Activated T-cell treated with anti-CD3 and anti-CD28 coated beads, Interleukin-2, amount 50 U/mL, for 4 hours (primary cell): ENCODE results near the gene APBA1. TPM values are rescaled to one million over a fixed set of nuclear protein-coding genes. Genes with fewer than 3 reads are reported as not detected.
A peak's percentile ranks its signal among the peaks of the same experiment; 100 is the strongest.
"Not testable (repeated sequence)": the region's sequence is repeated elsewhere in the genome, so short reads cannot be mapped to it uniquely, and the experiment has no call there.

Experiments
- ATAC-seq, 2 donors: fragments of 200-7000 bp; cut with Tn5 transposase; one replicate each; pipeline ENCODE4 v1.10.0; 2021
- DNase-seq: peaks from one replicate; pipeline ENCODE4 v3.0.0-alpha.2; 2020
- H3K27me3 Mint-ChIP-seq: one replicate; pipeline ENCODE4 v1.8.0; 2021; ENCODE audit warnings: low read depth, mixed read lengths
- H3K36me3 Mint-ChIP-seq: one replicate; pipeline ENCODE4 v1.8.0; 2022; ENCODE audit warnings: mixed read lengths; ENCODE audit not compliant: insufficient read depth
- H3K4me1 Mint-ChIP-seq: one replicate; pipeline ENCODE4 v1.8.0; 2021; ENCODE audit warnings: low read depth, mixed read lengths
- H3K4me3 Mint-ChIP-seq: one replicate; pipeline ENCODE4 v1.8.0; 2021; ENCODE audit warnings: mild to moderate bottlenecking, moderate library complexity, mixed read lengths
- H3K9me3 Mint-ChIP-seq: one replicate; pipeline ENCODE4 v1.8.0; 2021; ENCODE audit warnings: mixed read lengths
- total RNA-seq, 3 donors: library from RNA; stranded (reverse); gene quantifications; one replicate each; pipeline ENCODE4 v1.2.1, GENCODE V29; 2021

Gene APBA1
- total RNA-seq, 3 donors from 2014 or later = 0.05 to 0.11 (median 0.05) TPM

GRCh38 chr9:69421908-69422801 lies 250.0 kb downstream of the APBA1 start:
- Mint-ChIP-seq H3K4me3 (no peak overlapping the region), H3K9me3 (no peaks in the 10 kb centered on the region), H3K27me3 (peaks cover 7% of the 10 kb centered on the region), H3K36me3 (no peaks in the 10 kb centered on the region), H3K4me1 (peaks cover 1% of the 10 kb centered on the region)
- DNase-seq (peak; percentile 24), ATAC-seq (peak; percentile 55 to 61)

DNA sequence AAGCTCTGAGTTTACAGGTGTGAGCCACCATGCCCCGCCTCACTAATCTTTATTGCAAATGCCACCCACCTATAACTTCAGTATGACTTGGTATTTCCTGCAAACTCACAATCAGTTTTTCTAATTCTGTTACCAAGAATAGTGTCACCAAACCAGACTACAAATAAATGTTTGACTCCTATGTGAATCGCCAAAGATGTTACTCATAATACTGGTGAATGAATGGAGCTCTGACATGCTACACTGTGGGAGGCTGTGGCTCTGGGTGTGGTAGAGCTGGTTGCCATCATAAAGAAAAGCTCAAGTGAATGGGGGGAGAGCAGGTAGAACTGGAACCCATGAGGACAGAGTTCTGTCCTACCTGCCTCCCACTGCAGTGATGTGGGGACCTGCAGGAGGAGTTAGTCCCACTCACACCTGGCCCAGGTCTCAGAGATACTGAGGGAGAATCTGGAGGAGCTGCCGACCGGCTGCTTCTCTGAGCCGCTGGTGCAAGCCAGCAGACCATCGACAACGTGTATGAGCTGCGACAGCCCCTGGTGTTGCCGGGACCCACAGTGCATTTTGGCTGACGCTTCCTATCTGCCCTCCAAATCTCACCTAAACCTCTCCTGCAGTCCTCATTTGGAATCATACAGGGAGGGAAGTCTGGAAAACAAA lies 251.4 kb downstream of the APBA1 start:
- Mint-ChIP-seq H3K4me3 (no peak overlapping the region), H3K27me3 (peaks cover 7% of the 10 kb centered on the region), H3K4me1 (peaks cover 1% of the 10 kb centered on the region), H3K9me3 (no peaks in the 10 kb centered on the region), H3K36me3 (no peaks in the 10 kb centered on the region)
- no peak for DNase-seq
- ATAC-seq = peak; percentile 46 to 58

DNA sequence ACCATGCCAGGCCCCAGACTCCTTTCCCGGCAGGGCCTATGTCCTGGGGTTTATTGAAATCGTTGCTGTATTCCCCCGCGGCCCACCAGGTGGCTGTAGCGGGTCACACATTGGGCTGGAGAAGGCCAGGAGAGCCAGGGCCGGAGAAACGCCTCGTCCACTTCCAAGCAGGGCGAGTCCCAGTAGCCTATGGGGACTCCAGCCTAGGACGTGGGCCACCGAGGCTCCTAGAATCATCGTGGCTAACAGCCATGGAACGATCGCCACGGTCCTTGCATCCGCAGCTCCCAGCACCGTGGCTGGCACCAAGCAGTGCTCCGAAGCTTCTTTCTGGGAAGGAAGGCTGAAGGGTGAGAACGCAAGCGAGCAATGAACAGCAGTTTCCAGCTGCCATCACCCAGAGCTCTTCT lies 259.4 kb downstream of the APBA1 start:
- Mint-ChIP-seq H3K4me1 (no peaks in the 10 kb centered on the region), H3K4me3 (no peak overlapping the region), H3K36me3 (no peaks in the 10 kb centered on the region), H3K27me3 (peaks cover 4% of the 10 kb centered on the region), H3K9me3 (no peaks in the 10 kb centered on the region)
- ATAC-seq (no peak), DNase-seq (no peak)

GRCh38 chr9:69411931-69412740 lies 260.0 kb downstream of the APBA1 start:
- no peaks in the 10 kb centered on the region for H3K4me1 Mint-ChIP-seq
- ATAC-seq (no peak), DNase-seq (no peak)
- H3K9me3 Mint-ChIP-seq = no peaks in the 10 kb centered on the region
- H3K27me3 Mint-ChIP-seq = peaks cover 4% of the 10 kb centered on the region
- no peak overlapping the region for H3K4me3 Mint-ChIP-seq
- H3K36me3 Mint-ChIP-seq = no peaks in the 10 kb centered on the region

DNA sequence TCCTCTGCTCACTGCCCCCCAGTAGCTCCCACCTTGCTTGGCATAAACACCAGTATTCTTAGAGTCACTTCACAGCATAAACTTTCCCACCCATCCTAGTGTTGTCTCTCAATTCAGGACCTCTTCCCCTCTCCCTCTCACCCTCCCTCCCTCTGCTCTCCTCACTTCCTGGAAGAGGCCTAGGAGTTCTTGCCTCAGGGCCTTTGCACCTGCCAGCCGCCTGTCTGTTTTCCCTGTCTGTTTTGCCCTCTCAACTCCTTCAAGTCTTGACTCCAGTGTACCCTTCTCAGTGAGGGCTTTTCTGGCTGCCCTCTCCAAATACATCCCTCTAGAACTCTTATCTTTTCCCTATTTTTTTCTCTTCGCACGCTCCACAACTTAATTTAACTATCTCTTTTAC lies 260.9 kb downstream of the APBA1 start:
- no peak for DNase-seq
- no peak for ATAC-seq
- Mint-ChIP-seq H3K27me3 (peaks cover 4% of the 10 kb centered on the region), H3K4me3 (no peak overlapping the region), H3K4me1 (no peaks in the 10 kb centered on the region), H3K9me3 (no peaks in the 10 kb centered on the region), H3K36me3 (no peaks in the 10 kb centered on the region)

- H3K4me1 Mint-ChIP-seq, DNase-seq, ATAC-seq, H3K36me3 Mint-ChIP-seq, H3K4me3 Mint-ChIP-seq, H3K27me3 Mint-ChIP-seq, H3K9me3 Mint-ChIP-seq: not testable (repeated sequence)
These were observed 262.2 kb downstream of the APBA1 start for GRCh38 chr9:69409936-69410335.

DNA sequence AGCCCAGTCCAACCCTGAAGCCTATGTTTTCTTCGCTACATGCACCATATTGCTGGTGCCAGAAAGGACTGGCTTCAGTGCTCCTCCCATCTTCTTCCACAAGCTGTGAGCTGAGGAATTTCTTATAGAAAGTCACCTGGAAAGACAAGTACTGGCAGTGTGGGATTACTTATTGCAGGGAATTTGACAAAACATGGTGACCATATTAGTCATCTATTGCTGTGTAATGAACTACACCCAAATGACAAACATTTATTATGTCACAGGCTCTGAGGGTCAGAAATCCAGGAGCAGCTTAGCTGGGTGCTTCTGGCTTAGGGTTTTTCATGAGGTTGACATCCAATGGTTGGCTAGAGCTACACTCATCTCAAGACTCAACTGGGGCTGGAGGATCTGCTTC lies 271.7 kb downstream of the APBA1 start:
- Mint-ChIP-seq H3K36me3 (no peaks in the 10 kb centered on the region), H3K27me3 (peaks cover 6% of the 10 kb centered on the region), H3K4me1 (no peaks in the 10 kb centered on the region), H3K4me3 (no peak overlapping the region), H3K9me3 (no peaks in the 10 kb centered on the region)
- ATAC-seq (no peak), DNase-seq (no peak)

GRCh38 chr9:69397384-69398214 lies 274.6 kb downstream of the APBA1 start:
- H3K4me1 Mint-ChIP-seq = no peaks in the 10 kb centered on the region
- peaks cover 5% of the 10 kb centered on the region for H3K27me3 Mint-ChIP-seq
- ATAC-seq (no peak), DNase-seq (no peak)
- no peaks in the 10 kb centered on the region for H3K9me3 Mint-ChIP-seq
- no peak overlapping the region for H3K4me3 Mint-ChIP-seq
- no peaks in the 10 kb centered on the region for H3K36me3 Mint-ChIP-seq

- H3K4me1 Mint-ChIP-seq = no peaks in the 10 kb centered on the region
- no peak for DNase-seq
- no peaks in the 10 kb centered on the region for H3K9me3 Mint-ChIP-seq
- H3K4me3 Mint-ChIP-seq = no peak overlapping the region
- peaks cover 8% of the 10 kb centered on the region for H3K27me3 Mint-ChIP-seq
- no peaks in the 10 kb centered on the region for H3K36me3 Mint-ChIP-seq
- no peak for ATAC-seq
These were observed 275.4 kb downstream of the APBA1 start for GRCh38 chr9:69396759-69397158.

GRCh38 chr9:69395718-69396117 lies 276.5 kb downstream of the APBA1 start:
- no peak overlapping the region for H3K4me3 Mint-ChIP-seq
- H3K4me1 Mint-ChIP-seq = no peaks in the 10 kb centered on the region
- no peaks in the 10 kb centered on the region for H3K9me3 Mint-ChIP-seq
- H3K36me3 Mint-ChIP-seq = no peaks in the 10 kb centered on the region
- H3K27me3 Mint-ChIP-seq = peaks cover 8% of the 10 kb centered on the region
- DNase-seq (no peak), ATAC-seq (no peak)

DNA sequence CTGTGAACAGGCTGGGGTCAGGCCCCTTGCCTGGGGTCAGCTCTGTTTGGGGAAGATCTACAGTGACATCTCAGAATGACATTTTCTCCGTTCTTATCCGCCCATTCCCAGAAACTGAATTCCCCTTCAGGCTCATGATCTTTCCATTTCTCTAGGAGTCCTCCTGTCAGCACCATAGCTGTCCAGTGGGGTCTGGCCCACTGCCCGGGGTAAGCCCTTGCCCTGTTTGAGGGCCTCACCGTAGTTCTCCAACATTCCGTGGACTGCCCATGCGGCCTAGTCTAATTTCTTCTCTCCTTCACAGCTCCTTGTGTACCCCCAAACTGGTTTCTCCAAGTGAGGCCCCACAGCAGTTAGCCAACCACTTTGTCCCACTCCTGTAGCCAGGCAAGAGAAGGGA lies 278.7 kb downstream of the APBA1 start:
- Mint-ChIP-seq H3K9me3 (no peaks in the 10 kb centered on the region), H3K4me3 (no peak overlapping the region), H3K36me3 (no peaks in the 10 kb centered on the region), H3K4me1 (no peaks in the 10 kb centered on the region), H3K27me3 (peaks cover 12% of the 10 kb centered on the region)
- no peak for DNase-seq
- ATAC-seq = no peak

DNA sequence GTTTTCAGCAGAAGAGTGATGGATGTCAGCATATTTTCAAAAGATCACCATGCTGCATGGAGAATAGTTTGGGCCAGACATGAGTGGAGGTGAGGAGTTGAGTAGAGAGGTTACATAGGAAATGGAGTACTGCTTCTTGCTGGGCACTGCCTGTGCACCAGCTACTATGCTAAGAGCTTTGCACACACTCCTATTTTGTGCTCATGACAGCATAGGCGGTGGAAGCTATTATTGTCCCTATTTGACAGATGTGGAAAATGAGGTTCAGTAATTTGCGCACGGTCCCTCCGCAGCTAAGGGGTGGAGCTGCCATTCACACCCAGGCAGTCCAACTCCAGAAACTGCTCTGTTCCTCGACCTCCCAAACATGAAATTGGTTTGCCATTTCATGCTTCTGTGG lies 279.3 kb downstream of the APBA1 start:
- DNase-seq (no peak), ATAC-seq (no peak)
- Mint-ChIP-seq H3K36me3 (no peaks in the 10 kb centered on the region), H3K9me3 (no peaks in the 10 kb centered on the region), H3K27me3 (peaks cover 12% of the 10 kb centered on the region), H3K4me1 (no peaks in the 10 kb centered on the region), H3K4me3 (no peak overlapping the region)

DNA sequence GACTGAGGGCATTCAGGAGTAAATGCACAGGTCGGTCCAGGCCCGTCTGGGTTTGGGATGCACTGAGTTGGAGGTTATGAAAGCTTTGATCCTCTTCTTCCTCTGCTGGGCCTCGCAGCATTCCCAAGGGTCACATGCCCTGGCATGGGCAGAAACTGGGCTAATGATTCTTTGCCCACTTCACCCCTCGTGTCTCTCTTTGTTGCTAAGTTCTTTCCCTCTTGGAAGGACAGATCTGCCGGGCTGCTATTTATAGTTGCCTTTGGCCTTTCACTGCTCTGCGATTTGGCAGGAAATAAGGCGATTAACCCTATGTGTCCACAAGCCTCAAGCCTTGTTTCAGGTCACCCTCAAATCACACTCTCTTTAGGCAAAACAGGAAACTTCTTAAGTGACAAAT lies 280.2 kb downstream of the APBA1 start:
- Mint-ChIP-seq H3K27me3 (peaks cover 12% of the 10 kb centered on the region), H3K4me3 (no peak overlapping the region), H3K36me3 (no peaks in the 10 kb centered on the region), H3K9me3 (no peaks in the 10 kb centered on the region), H3K4me1 (no peaks in the 10 kb centered on the region)
- DNase-seq (no peak), ATAC-seq (no peak)

GRCh38 chr9:69391487-69391886 lies 280.7 kb downstream of the APBA1 start:
- no peak for ATAC-seq
- no peak for DNase-seq
- Mint-ChIP-seq H3K36me3 (no peaks in the 10 kb centered on the region), H3K27me3 (peaks cover 9% of the 10 kb centered on the region), H3K4me3 (no peak overlapping the region), H3K4me1 (no peaks in the 10 kb centered on the region), H3K9me3 (no peaks in the 10 kb centered on the region)
